ENCODE data around the gene LRIG1. TPM values are rescaled to one million over a fixed set of nuclear protein-coding genes. Genes with fewer than 3 reads are reported as not detected.

LRIG1 gene
- total RNA-seq, 1 experiment from 2014 or later: 5.3 TPM

- Histone ChIP-seq H3K4me1 (ENCODE audit: control insufficient read depth, insufficient read depth, low read length) (no peaks in the 10 kb centered on the region), H3K36me3 (ENCODE audit: control insufficient read depth, insufficient read depth, low read length) (no peaks in the 10 kb centered on the region), H3K27ac (ENCODE audit: low read length) (no peak overlapping the region), H3K27me3 (ENCODE audit: control insufficient read depth, insufficient read depth, low read length) (no peaks in the 10 kb centered on the region), H3K4me3 (ENCODE audit: low read depth in 2 of 2, low read length in 2 of 2) (no peak overlapping the region), H3K9me3 (ENCODE audit: control insufficient read depth, insufficient read depth, low read depth, low read length) (no peaks in the 10 kb centered on the region)
- ATAC-seq (no peak), DNase-seq (ENCODE audit: low read depth, low spot score) (no peak)
- in situ Hi-C loops (cut with HindIII; ENCODE audit: low pct_unique_long_range_greater_than_20kb, low sequenced_read_pairs): no loop called here
- TF ChIP-seq SIN3A (IDR thresholded peaks at IDR 0.05; ENCODE audit: borderline replicate concordance, insufficient read depth, low read depth, low read length) (no peak), CTCF (IDR thresholded peaks at IDR 0.05) (no peak), TCF7L2 (IDR thresholded peaks at IDR 0.05; ENCODE audit: low read depth, low read length) (no peak), REST (IDR thresholded peaks at IDR 0.05; ENCODE audit: insufficient read depth in 1 of 2, low read depth in 2 of 2, low read length in 1 of 2) (no peak), POLR2AphosphoS5 (IDR thresholded peaks at IDR 0.05; ENCODE audit: low read depth, low read length) (no peak)
- CTCF ChIA-PET: no interaction called here
- intact Hi-C loops (cut with micrococcal nuclease; ENCODE audit: unreplicated experiment): no loop called here
- POLR2A ChIA-PET: no interaction called here
- no TSS peak for BruUV-seq (replicated peaks)
Measured at GRCh38 chr3:66396888-66397287, 103.9 kb downstream of the LRIG1 start.

GRCh38 chr3:66396161-66396760, 104.6 kb downstream of the LRIG1 start:
- ATAC-seq: no peak
- no TSS peak for BruUV-seq (replicated peaks)
- no peak overlapping the region for H3K4me3 ChIP-seq (ENCODE audit: low read depth in 2 of 2, low read length in 2 of 2)

More at GRCh38 chr3:66396161-66396760, 104.6 kb downstream of the LRIG1 start:
- Histone ChIP-seq H3K36me3 (ENCODE audit: control insufficient read depth, insufficient read depth, low read length) (no peaks in the 10 kb centered on the region), H3K27ac (ENCODE audit: low read length) (no peak overlapping the region), H3K9me3 (ENCODE audit: control insufficient read depth, insufficient read depth, low read depth, low read length) (no peaks in the 10 kb centered on the region), H3K4me1 (ENCODE audit: control insufficient read depth, insufficient read depth, low read length) (no peaks in the 10 kb centered on the region), H3K27me3 (ENCODE audit: control insufficient read depth, insufficient read depth, low read length) (no peaks in the 10 kb centered on the region)
- no peak for DNase-seq (ENCODE audit: low read depth, low spot score)
- CTCF ChIA-PET: no interaction called here
- TF ChIP-seq TCF7L2 (IDR thresholded peaks at IDR 0.05; ENCODE audit: low read depth, low read length) (no peak), SIN3A (IDR thresholded peaks at IDR 0.05; ENCODE audit: borderline replicate concordance, insufficient read depth, low read depth, low read length) (no peak), POLR2AphosphoS5 (IDR thresholded peaks at IDR 0.05; ENCODE audit: low read depth, low read length) (no peak), CTCF (IDR thresholded peaks at IDR 0.05) (no peak), REST (IDR thresholded peaks at IDR 0.05; ENCODE audit: insufficient read depth in 1 of 2, low read depth in 2 of 2, low read length in 1 of 2) (no peak)
- intact Hi-C loops (cut with micrococcal nuclease; ENCODE audit: unreplicated experiment) (no loop called here), in situ Hi-C loops (cut with HindIII; ENCODE audit: low pct_unique_long_range_greater_than_20kb, low sequenced_read_pairs) (no loop called here)
- POLR2A ChIA-PET: no interaction called here

All from Panc1 (cell line).